Osteocyte (in vitro differentiated cells): ENCODE results near the gene RARG. TPM values are rescaled to one million over a fixed set of nuclear protein-coding genes. Genes with fewer than 3 reads are reported as not detected.

Experiments used
- DNase-seq: peaks from one replicate; pipeline ENCODE4 v3.0.0; 2021; ENCODE audit warnings: mixed read lengths; ENCODE audit not compliant: unreplicated experiment; ENCODE audit errors: extremely low spot score
- H3K27ac Mint-ChIP-seq: one replicate; pipeline ENCODE4 v1.8.0; 2021; ENCODE audit warnings: mild to moderate bottlenecking, mixed read lengths; ENCODE audit not compliant: unreplicated experiment
- H3K27me3 Mint-ChIP-seq: one replicate; pipeline ENCODE4 v1.8.0; 2021; ENCODE audit warnings: mixed read lengths; ENCODE audit not compliant: unreplicated experiment
- H3K36me3 Mint-ChIP-seq: one replicate; pipeline ENCODE4 v1.8.0; 2021; ENCODE audit warnings: mixed read lengths; ENCODE audit not compliant: unreplicated experiment
- H3K4me1 Mint-ChIP-seq: one replicate; pipeline ENCODE4 v1.8.0; 2021; ENCODE audit warnings: mixed read lengths; ENCODE audit not compliant: unreplicated experiment
- H3K4me3 Mint-ChIP-seq: one replicate; pipeline ENCODE4 v1.8.0; 2021; ENCODE audit warnings: mild to moderate bottlenecking, moderate library complexity, mixed read lengths; ENCODE audit not compliant: unreplicated experiment
- H3K9me3 Mint-ChIP-seq: one replicate; pipeline ENCODE4 v1.8.0; 2021; ENCODE audit warnings: mixed read lengths; ENCODE audit not compliant: unreplicated experiment
- CTCF ChIP-seq: fragments of 200-600 bp; sonication (generic); IDR thresholded peaks from 2 replicates; pipeline ENCODE4 v1.5.0; 2021; ENCODE audit warnings: antibody characterized with exemption, mild to moderate bottlenecking, moderate library complexity
- total RNA-seq: library from RNA; stranded (reverse); gene quantifications from 2 replicates; pipeline ENCODE4 v1.2.1, GENCODE V29; 2021

Gene RARG
- total RNA-seq, 1 donor from 2014 or later: 31.6 TPM

- Mint-ChIP-seq H3K36me3 (no peaks in the 10 kb centered on the region), H3K9me3 (no peaks in the 10 kb centered on the region), H3K4me1 (peaks cover 28% of the 10 kb centered on the region), H3K4me3 (no peak overlapping the region), H3K27ac (no peak overlapping the region), H3K27me3 (no peaks in the 10 kb centered on the region)
- no peak for DNase-seq
- no peak for TF ChIP-seq CTCF
Observed at GRCh38 chr12:53265783-53266182, 33.8 kb upstream of the RARG start.

GRCh38 chr12:53259891-53260290, 27.9 kb upstream of the RARG start:
- no peak for TF ChIP-seq CTCF
- Mint-ChIP-seq H3K36me3 (no peaks in the 10 kb centered on the region), H3K27me3 (no peaks in the 10 kb centered on the region), H3K4me1 (no peaks in the 10 kb centered on the region), H3K27ac (no peak overlapping the region), H3K9me3 (no peaks in the 10 kb centered on the region), H3K4me3 (no peak overlapping the region)
- DNase-seq: no peak

GRCh38 chr12:53258541-53259539, 26.8 kb upstream of the RARG start:
- no peaks in the 10 kb centered on the region for H3K9me3 Mint-ChIP-seq
- no peaks in the 10 kb centered on the region for H3K27me3 Mint-ChIP-seq
- H3K4me3 Mint-ChIP-seq: no peak overlapping the region
- H3K27ac Mint-ChIP-seq: no peak overlapping the region
- no peaks in the 10 kb centered on the region for H3K36me3 Mint-ChIP-seq
- H3K4me1 Mint-ChIP-seq: peaks cover under 1% of the 10 kb centered on the region
- no peak for TF ChIP-seq CTCF
- DNase-seq: no peak

GRCh38 chr12:53255996-53256395, 24.0 kb upstream of the RARG start:
- no peak for TF ChIP-seq CTCF
- no peaks in the 10 kb centered on the region for H3K9me3 Mint-ChIP-seq
- H3K27ac Mint-ChIP-seq: no peak overlapping the region
- H3K4me1 Mint-ChIP-seq: peaks cover 25% of the 10 kb centered on the region
- no peak for DNase-seq
- peaks cover 3% of the 10 kb centered on the region for H3K36me3 Mint-ChIP-seq
- no peak overlapping the region for H3K4me3 Mint-ChIP-seq
- no peaks in the 10 kb centered on the region for H3K27me3 Mint-ChIP-seq

- no peaks in the 10 kb centered on the region for H3K9me3 Mint-ChIP-seq
- H3K27ac Mint-ChIP-seq: no peak overlapping the region
- peaks cover 28% of the 10 kb centered on the region for H3K4me1 Mint-ChIP-seq
- DNase-seq: no peak
- H3K36me3 Mint-ChIP-seq: peaks cover 3% of the 10 kb centered on the region
- no peaks in the 10 kb centered on the region for H3K27me3 Mint-ChIP-seq
- no peak for TF ChIP-seq CTCF
- H3K4me3 Mint-ChIP-seq: no peak overlapping the region
Observed at GRCh38 chr12:53254816-53255545, 23.0 kb upstream of the RARG start.
